ENCODE data around the gene PLCL2.

DNA sequence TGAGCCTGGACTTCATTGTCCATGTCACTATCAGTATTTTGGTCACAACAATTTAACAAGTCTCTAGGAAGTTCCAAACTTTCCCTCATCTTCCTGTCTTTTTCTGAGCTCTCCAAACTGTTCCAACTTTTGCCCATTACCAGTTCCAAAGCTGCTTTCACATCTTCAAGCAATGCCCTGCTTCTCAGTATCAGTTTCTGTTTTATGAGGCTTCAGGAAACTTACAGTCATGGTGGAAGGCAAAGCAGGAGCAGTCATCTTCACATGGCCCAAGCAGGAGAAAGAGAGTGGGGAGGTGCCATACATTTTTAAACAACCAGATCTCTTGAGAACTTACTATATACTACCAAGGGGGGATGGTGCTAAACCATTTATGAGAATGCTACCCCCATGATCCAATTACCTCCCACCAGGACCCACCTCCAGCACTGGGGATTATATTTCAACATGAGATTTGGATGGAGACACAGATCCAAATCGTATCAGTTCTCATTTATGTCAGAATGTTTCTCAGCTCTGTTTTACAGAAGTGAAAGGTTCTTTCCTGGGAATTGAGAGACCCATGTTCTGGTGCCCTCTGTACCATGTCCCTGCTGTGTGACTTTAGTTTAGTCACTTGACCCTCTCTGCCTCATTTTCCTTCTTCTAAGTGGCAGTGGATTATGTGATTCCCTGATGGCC lies 169.7 kb downstream of the PLCL2 start:
- TF ChIP-seq, protein P1, sequence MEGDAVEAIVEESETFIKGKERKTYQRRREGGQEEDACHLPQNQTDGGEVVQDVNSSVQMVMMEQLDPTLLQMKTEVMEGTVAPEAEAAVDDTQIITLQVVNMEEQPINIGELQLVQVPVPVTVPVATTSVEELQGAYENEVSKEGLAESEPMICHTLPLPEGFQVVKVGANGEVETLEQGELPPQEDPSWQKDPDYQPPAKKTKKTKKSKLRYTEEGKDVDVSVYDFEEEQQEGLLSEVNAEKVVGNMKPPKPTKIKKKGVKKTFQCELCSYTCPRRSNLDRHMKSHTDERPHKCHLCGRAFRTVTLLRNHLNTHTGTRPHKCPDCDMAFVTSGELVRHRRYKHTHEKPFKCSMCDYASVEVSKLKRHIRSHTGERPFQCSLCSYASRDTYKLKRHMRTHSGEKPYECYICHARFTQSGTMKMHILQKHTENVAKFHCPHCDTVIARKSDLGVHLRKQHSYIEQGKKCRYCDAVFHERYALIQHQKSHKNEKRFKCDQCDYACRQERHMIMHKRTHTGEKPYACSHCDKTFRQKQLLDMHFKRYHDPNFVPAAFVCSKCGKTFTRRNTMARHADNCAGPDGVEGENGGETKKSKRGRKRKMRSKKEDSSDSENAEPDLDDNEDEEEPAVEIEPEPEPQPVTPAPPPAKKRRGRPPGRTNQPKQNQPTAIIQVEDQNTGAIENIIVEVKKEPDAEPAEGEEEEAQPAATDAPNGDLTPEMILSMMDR (IDR thresholded peaks at IDR 0.05; ENCODE audit: borderline replicate concordance, extremely low read depth, low read length, poor library complexity, severe bottlenecking), result no peak
- no peak for TF ChIP-seq EZH2 (IDR thresholded peaks at IDR 0.05; ENCODE audit: borderline replicate concordance, low read depth, low read length, severe bottlenecking)

Data from DND-41 (cell line).